ENCODE results near the gene IPPK. TPM values are rescaled to one million over a fixed set of nuclear protein-coding genes. Genes with fewer than 3 reads are reported as not detected.
A peak's percentile ranks its signal among the peaks of the same experiment; 100 is the strongest.

IPPK gene
- total and polyA plus RNA-seq, 2 donors (not counting 1 experiment from before 2014, with no cell fraction given) = 11.1 to 16.4 TPM

- Histone ChIP-seq H3K9me3 (ENCODE audit: control insufficient read depth, insufficient read depth, low read depth, low read length) (no peaks in the 10 kb centered on the region), H3K79me2 (ENCODE audit: control insufficient read depth, insufficient read depth, low read length) (peaks cover 11% of the 10 kb centered on the region), H3K4me1 (ENCODE audit: control insufficient read depth, extremely low read depth, insufficient read depth, low read length) (no peaks in the 10 kb centered on the region), H3K9ac (ENCODE audit: insufficient read depth, low read length) (no peak overlapping the region), H3K27ac (ENCODE audit: insufficient read depth, low read length) (no peak overlapping the region), H2AFZ (ENCODE audit: low read length) (no peak overlapping the region), H3K27me3 (ENCODE audit: control insufficient read depth, insufficient read depth, low read length) (no peaks in the 10 kb centered on the region), H3K36me3 (ENCODE audit: control insufficient read depth, insufficient read depth, low read length) (peaks cover 4% of the 10 kb centered on the region), H3K4me2 (ENCODE audit: extremely low read depth, insufficient read depth, low read length) (no peak overlapping the region), H4K20me1 (ENCODE audit: control insufficient read depth, extremely low read depth, insufficient read depth, low read length) (no peaks in the 10 kb centered on the region), H3K4me3 (replicated peaks in 1 of 4; ENCODE audit: control extremely low read depth in 1 of 4, insufficient read depth in 1 of 4, low read depth in 3 of 4, low read length in 4 of 4) (no peak overlapping the region)
- DNase-seq (ENCODE audit: low read depth in 2 of 2) = no peak
- TF ChIP-seq CTCF (conservative IDR thresholded peaks at IDR 0.05 in 1 of 2, IDR thresholded peaks at IDR 0.05 in 1 of 2; ENCODE audit: low read depth in 1 of 2, low read length in 2 of 2) = no peak
Measured at GRCh38 chr9:92654481-92655301, 15.2 kb downstream of the IPPK start.

GRCh38 chr9:92652461-92652860 is 17.5 kb downstream of the IPPK start:
- TF ChIP-seq CTCF (conservative IDR thresholded peaks at IDR 0.05 in 1 of 2, IDR thresholded peaks at IDR 0.05 in 1 of 2; ENCODE audit: low read depth in 1 of 2, low read length in 2 of 2) (no peak), EZH2 (IDR thresholded peaks at IDR 0.05; ENCODE audit: low read length, missing control alignments) (no peak)
- H3K4me2 ChIP-seq (ENCODE audit: extremely low read depth, insufficient read depth, low read length) = no peak overlapping the region
- no peaks in the 10 kb centered on the region for H3K27me3 ChIP-seq (ENCODE audit: control insufficient read depth, insufficient read depth, low read length)
- H3K9me3 ChIP-seq (ENCODE audit: control insufficient read depth, insufficient read depth, low read depth, low read length) = no peaks in the 10 kb centered on the region
- H3K79me2 ChIP-seq (ENCODE audit: control insufficient read depth, insufficient read depth, low read length) = peaks cover 6% of the 10 kb centered on the region
- H3K4me3 ChIP-seq (replicated peaks in 1 of 4; ENCODE audit: control extremely low read depth in 1 of 4, insufficient read depth in 1 of 4, low read depth in 3 of 4, low read length in 4 of 4) = no peak overlapping the region
- no peaks in the 10 kb centered on the region for H4K20me1 ChIP-seq (ENCODE audit: control insufficient read depth, extremely low read depth, insufficient read depth, low read length)
- DNase-seq (ENCODE audit: low read depth in 2 of 2) = no peak
- no peak overlapping the region for H3K27ac ChIP-seq (ENCODE audit: insufficient read depth, low read length)
- no peak overlapping the region for H2AFZ ChIP-seq (ENCODE audit: low read length)
- H3K36me3 ChIP-seq (ENCODE audit: control insufficient read depth, insufficient read depth, low read length) = peaks cover 9% of the 10 kb centered on the region
- no peak overlapping the region for H3K9ac ChIP-seq (ENCODE audit: insufficient read depth, low read length)
- no peaks in the 10 kb centered on the region for H3K4me1 ChIP-seq (ENCODE audit: control insufficient read depth, extremely low read depth, insufficient read depth, low read length)

- no peak overlapping the region for H3K4me2 ChIP-seq (ENCODE audit: extremely low read depth, insufficient read depth, low read length)
- no peak overlapping the region for H3K27ac ChIP-seq (ENCODE audit: insufficient read depth, low read length)
- H3K4me3 ChIP-seq (replicated peaks in 1 of 4; ENCODE audit: control extremely low read depth in 1 of 4, insufficient read depth in 1 of 4, low read depth in 3 of 4, low read length in 4 of 4) = no peak overlapping the region
Measured at GRCh38 chr9:92650839-92651621, 18.9 kb downstream of the IPPK start.

More at GRCh38 chr9:92650839-92651621, 18.9 kb downstream of the IPPK start:
- DNase-seq (ENCODE audit: low read depth in 2 of 2) = peak in 1 of 2 donors; percentile 80
- peaks cover 9% of the 10 kb centered on the region for H3K36me3 ChIP-seq (ENCODE audit: control insufficient read depth, insufficient read depth, low read length)
- H2AFZ ChIP-seq (ENCODE audit: low read length) = no peak overlapping the region
- no peak overlapping the region for H3K9ac ChIP-seq (ENCODE audit: insufficient read depth, low read length)
- no peaks in the 10 kb centered on the region for H4K20me1 ChIP-seq (ENCODE audit: control insufficient read depth, extremely low read depth, insufficient read depth, low read length)
- H3K79me2 ChIP-seq (ENCODE audit: control insufficient read depth, insufficient read depth, low read length) = peaks cover 6% of the 10 kb centered on the region
- no peaks in the 10 kb centered on the region for H3K27me3 ChIP-seq (ENCODE audit: control insufficient read depth, insufficient read depth, low read length)
- no peak for TF ChIP-seq CTCF (conservative IDR thresholded peaks at IDR 0.05 in 1 of 2, IDR thresholded peaks at IDR 0.05 in 1 of 2; ENCODE audit: low read depth in 1 of 2, low read length in 2 of 2)
- no peak for TF ChIP-seq EZH2 (IDR thresholded peaks at IDR 0.05; ENCODE audit: low read length, missing control alignments)
- no peaks in the 10 kb centered on the region for H3K4me1 ChIP-seq (ENCODE audit: control insufficient read depth, extremely low read depth, insufficient read depth, low read length)
- no peaks in the 10 kb centered on the region for H3K9me3 ChIP-seq (ENCODE audit: control insufficient read depth, insufficient read depth, low read depth, low read length)

Measured in fibroblast of lung (primary cell).